OCI-LY7 (cell line): ENCODE measurements around the gene CNN2. TPM values are rescaled to one million over a fixed set of nuclear protein-coding genes. Genes with fewer than 3 reads are reported as not detected.
"Not testable (repeated sequence)": the region's sequence is repeated elsewhere in the genome, so short reads cannot be mapped to it uniquely, and the experiment has no call there.

Source experiments
- BruUV-seq: library from RNA; stranded (reverse); fragments of 400-500 nt; replicated peaks from 2 replicates; lab custom pipeline; 2021; lab: Mats Ljungman, UMichigan
- CTCF ChIA-PET: fragments of 300-600 bp; sonication (Branson Sonifier 250); formaldehyde crosslinking; loops from one replicate; lab custom pipeline; 2022; ENCODE audit warnings: antibody characterized with exemption; ENCODE audit not compliant: unreplicated experiment; lab: Charles Lee
- POLR2A ChIA-PET: fragments of 300-600 bp; sonication (Branson Sonifier 250); formaldehyde crosslinking; loops from one replicate; lab custom pipeline; 2022; ENCODE audit warnings: antibody characterized with exemption; lab: Charles Lee
- DNase-seq: peaks from one replicate; pipeline ENCODE4 v3.0.0-alpha.2; 2015; ENCODE audit warnings: low spot score
- H2AFZ ChIP-seq: fragments of 200-600 bp; sonication (generic), shearing (Covaris generic); 2 replicates; pipeline ENCODE4 v1.6.1; 2014; ENCODE audit warnings: mild to moderate bottlenecking, antibody characterized with exemption, low read length, moderate library complexity
- H3K27ac ChIP-seq: fragments of 200-600 bp; sonication (generic); 2 replicates; pipeline ENCODE4 v1.5.1; 2014; ENCODE audit warnings: mixed run types, low read depth, mild to moderate bottlenecking, moderate library complexity, low read length, inconsistent platforms; ENCODE audit not compliant: poor library complexity, severe bottlenecking
- H3K36me3 ChIP-seq: fragments of 200-600 bp; sonication (generic); 2 replicates; pipeline ENCODE4 v1.6.1; 2014; ENCODE audit warnings: mild to moderate bottlenecking, antibody characterized with exemption, low read length, moderate library complexity, mixed read lengths; ENCODE audit not compliant: insufficient read depth
- H3K4me1 ChIP-seq: fragments of 200-600 bp; sonication (generic); 2 replicates; pipeline ENCODE4 v1.5.1; 2014; ENCODE audit warnings: mild to moderate bottlenecking, low read length; ENCODE audit not compliant: insufficient read depth, poor library complexity, severe bottlenecking
- H3K4me2 ChIP-seq: fragments of 200-600 bp; sonication (generic); 2 replicates; pipeline ENCODE4 v1.6.1; 2014; ENCODE audit warnings: mild to moderate bottlenecking, low read length
- H3K4me3 ChIP-seq: fragments of 200-600 bp; sonication (generic); 2 replicates; pipeline ENCODE4 v1.5.1; 2014; ENCODE audit warnings: mild to moderate bottlenecking, low read depth, low read length; ENCODE audit not compliant: poor library complexity, severe bottlenecking
- H3K79me2 ChIP-seq: fragments of 200-600 bp; sonication (generic); 2 replicates; pipeline ENCODE4 v1.6.1; 2016; ENCODE audit warnings: low read depth, mild to moderate bottlenecking, low read length, moderate library complexity, mixed read lengths; ENCODE audit not compliant: insufficient read depth
- H3K9me2 ChIP-seq: fragments of 200-600 bp; sonication (generic); 2 replicates; pipeline ENCODE4 v1.6.1; 2016; ENCODE audit warnings: mild to moderate bottlenecking, low read length, mixed read lengths; ENCODE audit not compliant: insufficient read depth
- H3K9me3 ChIP-seq: fragments of 200-600 bp; sonication (generic); 2 replicates; pipeline ENCODE4 v1.6.1; 2014; ENCODE audit warnings: mild to moderate bottlenecking, mixed run types, low read length, mixed read lengths
- H4K20me1 ChIP-seq: fragments of 200-600 bp; sonication (generic); 2 replicates; pipeline ENCODE4 v1.6.1; 2014; ENCODE audit warnings: mild to moderate bottlenecking, antibody characterized with exemption, low read length, moderate library complexity, mixed read lengths; ENCODE audit not compliant: insufficient read depth
- CTCF ChIP-seq: fragments of 200-600 bp; sonication (generic); conservative IDR thresholded peaks from 2 replicates; pipeline ENCODE4 v1.5.1; 2014; ENCODE audit warnings: mild to moderate bottlenecking, antibody characterized with exemption, low read length, moderate library complexity, mixed read lengths
- EZH2phosphoT487 ChIP-seq: fragments of 200-600 bp; sonication (generic); IDR thresholded peaks from 2 replicates; pipeline ENCODE4 v1.6.1; 2018; ENCODE audit warnings: low read depth, borderline replicate concordance, mild to moderate bottlenecking, mixed run types, antibody characterized with exemption, low read length, moderate library complexity, mixed read lengths
- intact Hi-C: fragments of 100-400 bp; cut with micrococcal nuclease; formaldehyde crosslinking; loops from one replicate; pipeline ENCODE4 v1.10.0; 2022; ENCODE audit not compliant: unreplicated experiment
- total RNA-seq, 2 experiments: library from RNA; depleted of rRNA in 1 of 2; stranded (reverse); fragments of >200 nt in 1 of 2; shearing (Covaris generic) in 1 of 2; gene quantifications; 2 replicates each; pipeline ENCODE4 v1.2.3, GENCODE V29; 2014 to 2022

CNN2 gene
- total RNA-seq, 2 experiments from 2014 or later = 73.7 to 127 TPM

- BruUV-seq = TSS peak; percentile 75
- Histone ChIP-seq H3K79me2 (peaks cover 57% of the 10 kb centered on the region), H3K4me1 (peaks cover 52% of the 10 kb centered on the region), H4K20me1 (peaks cover 10% of the 10 kb centered on the region), H3K4me3 (peak overlapping the region; percentile 96), H2AFZ (no peak overlapping the region), H3K27ac (peak overlapping the region; percentile 76), H3K4me2 (peak overlapping the region; percentile 94), H3K36me3 (peaks cover 43% of the 10 kb centered on the region), H3K9me3 (no peaks in the 10 kb centered on the region), H3K9me2 (no peaks in the 10 kb centered on the region)
- ChIA-PET POLR2A (interaction anchor here (0.6 kb wide), 1 partner anchor 170 kb away, joined by 3 read pairs; no protein-coding TSS in a partner anchor), CTCF (no interaction called here)
- peak; percentile 70 for DNase-seq
- intact Hi-C loops = loop anchor here (2.0 to 10.0 kb wide), 4 partner anchors 19 to 387 kb away; partner anchors contain the start of genes CIRBP, DAZAP1 and GPX4
- TF ChIP-seq CTCF (no peak), EZH2phosphoT487 (no peak)
Observed at GRCh38 chr19:1019980-1020867, 6.2 kb upstream of the CNN2 start.

GRCh38 chr19:1020868-1021425, 5.5 kb upstream of the CNN2 start, which contains the start of gene TMEM259:
TMEM259 (minus strand) TSS chr19:1021123; CDS start chr19:1020996, 127 bp downstream.
- POLR2A ChIA-PET = interaction anchor here (0.8 kb wide), 1 partner anchor 20 kb away, joined by 5 read pairs; no protein-coding TSS in a partner anchor
- peaks cover 49% of the 10 kb centered on the region for H3K79me2 ChIP-seq
- peak; percentile 98 for DNase-seq
- H3K9me3 ChIP-seq = no peaks in the 10 kb centered on the region
- H3K27ac ChIP-seq = peak within 1 kb of the TSS; percentile 76
- intact Hi-C loops = loop anchor here (2.0 to 10.0 kb wide), 4 partner anchors 18 to 386 kb away; partner anchors contain the start of genes CIRBP, DAZAP1 and GPX4
- H4K20me1 ChIP-seq = peaks cover 10% of the 10 kb centered on the region
- BruUV-seq = no TSS peak
- no peaks in the 10 kb centered on the region for H3K9me2 ChIP-seq
- H3K4me2 ChIP-seq = peak within 1 kb of the TSS; percentile 94
- TF ChIP-seq EZH2phosphoT487 (no peak), CTCF (no peak)
- peaks cover 37% of the 10 kb centered on the region for H3K36me3 ChIP-seq
- peak within 1 kb of the TSS; percentile 96 for H3K4me3 ChIP-seq
- CTCF ChIA-PET = no interaction called here
- H3K4me1 ChIP-seq = peaks cover 59% of the 10 kb centered on the region
- H2AFZ ChIP-seq = peak within 1 kb of the TSS; percentile 30; the same call in 1 of the 2 replicates

- H4K20me1 ChIP-seq, H3K4me2 ChIP-seq, DNase-seq, BruUV-seq, H3K9me3 ChIP-seq, H3K27ac ChIP-seq, H3K9me2 ChIP-seq, H2AFZ ChIP-seq, POLR2A ChIA-PET, CTCF ChIA-PET, H3K4me3 ChIP-seq: not testable (repeated sequence)
- H3K36me3 ChIP-seq = peaks cover 15% of the 10 kb centered on the region
- intact Hi-C loops = loop anchor here (5.0 to 10.0 kb wide), 3 partner anchors 78 to 383 kb away; partner anchors contain the start of genes CIRBP, DAZAP1 and GPX4
- peaks cover 39% of the 10 kb centered on the region for H3K4me1 ChIP-seq
- peaks cover 33% of the 10 kb centered on the region for H3K79me2 ChIP-seq
Observed at GRCh38 chr19:1023883-1024188, 2.6 kb upstream of the CNN2 start.

- H3K4me2 ChIP-seq, H4K20me1 ChIP-seq, H3K4me3 ChIP-seq, H3K36me3 ChIP-seq, H3K27ac ChIP-seq, H3K9me2 ChIP-seq, DNase-seq, CTCF ChIA-PET, BruUV-seq, H2AFZ ChIP-seq, H3K9me3 ChIP-seq: not testable (repeated sequence)
- intact Hi-C loops = loop anchor here (10.0 kb wide), 1 partner anchor 240 kb away; the partner anchor contains the start of gene CIRBP
- POLR2A ChIA-PET = interaction anchor here (0.7 kb wide), 1 partner anchor 41 kb away, joined by 3 read pairs; no protein-coding TSS in a partner anchor
- Histone ChIP-seq H3K79me2 (peaks cover 27% of the 10 kb centered on the region), H3K4me1 (peaks cover 41% of the 10 kb centered on the region)
Observed at GRCh38 chr19:1025080-1025479, 1.3 kb upstream of the CNN2 start.
